ENCODE results near the gene PLPP1. TPM values are rescaled to one million over a fixed set of nuclear protein-coding genes. Genes with fewer than 3 reads are reported as not detected.
A peak's percentile ranks its signal among the peaks of the same experiment; 100 is the strongest.
"Not testable (repeated sequence)": the region's sequence is repeated elsewhere in the genome, so short reads cannot be mapped to it uniquely, and the experiment has no call there.

PLPP1 gene
- total RNA-seq, 1 donor from 2014 or later, result 56.1 TPM

DNA sequence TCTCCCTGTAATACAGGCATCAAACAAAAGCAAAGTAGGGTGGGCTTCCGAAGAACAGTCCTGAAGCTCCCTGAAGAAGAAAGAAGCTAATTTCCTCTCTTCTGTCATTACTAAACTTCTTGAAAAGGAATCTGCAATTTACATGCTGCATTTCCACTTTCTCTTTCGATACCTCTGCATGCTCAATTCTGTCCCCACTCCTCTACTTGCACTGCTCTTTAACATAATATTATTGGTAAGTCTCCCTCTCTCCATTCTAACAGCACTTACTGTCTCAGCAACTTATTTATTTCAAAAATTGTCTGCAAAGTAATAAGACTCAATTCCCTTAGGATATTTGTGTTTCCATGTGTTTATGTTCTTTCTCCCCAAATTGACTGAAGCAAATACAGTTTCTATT is 3.9 kb upstream of the PLPP1 start:
- no peak for ATAC-seq
- no peak for DNase-seq
- H3K27ac ChIP-seq, result peak overlapping the region; percentile 40
- peaks cover 8% of the 10 kb centered on the region for H3K4me1 ChIP-seq
- H3K9me3 ChIP-seq, result no peaks in the 10 kb centered on the region
- no peaks in the 10 kb centered on the region for H3K36me3 ChIP-seq
- intact Hi-C loops (cut with DNase I), result no loop called here
- no peak overlapping the region for H3K4me3 ChIP-seq
- no peaks in the 10 kb centered on the region for H3K27me3 ChIP-seq
- TF ChIP-seq, protein P1, sequence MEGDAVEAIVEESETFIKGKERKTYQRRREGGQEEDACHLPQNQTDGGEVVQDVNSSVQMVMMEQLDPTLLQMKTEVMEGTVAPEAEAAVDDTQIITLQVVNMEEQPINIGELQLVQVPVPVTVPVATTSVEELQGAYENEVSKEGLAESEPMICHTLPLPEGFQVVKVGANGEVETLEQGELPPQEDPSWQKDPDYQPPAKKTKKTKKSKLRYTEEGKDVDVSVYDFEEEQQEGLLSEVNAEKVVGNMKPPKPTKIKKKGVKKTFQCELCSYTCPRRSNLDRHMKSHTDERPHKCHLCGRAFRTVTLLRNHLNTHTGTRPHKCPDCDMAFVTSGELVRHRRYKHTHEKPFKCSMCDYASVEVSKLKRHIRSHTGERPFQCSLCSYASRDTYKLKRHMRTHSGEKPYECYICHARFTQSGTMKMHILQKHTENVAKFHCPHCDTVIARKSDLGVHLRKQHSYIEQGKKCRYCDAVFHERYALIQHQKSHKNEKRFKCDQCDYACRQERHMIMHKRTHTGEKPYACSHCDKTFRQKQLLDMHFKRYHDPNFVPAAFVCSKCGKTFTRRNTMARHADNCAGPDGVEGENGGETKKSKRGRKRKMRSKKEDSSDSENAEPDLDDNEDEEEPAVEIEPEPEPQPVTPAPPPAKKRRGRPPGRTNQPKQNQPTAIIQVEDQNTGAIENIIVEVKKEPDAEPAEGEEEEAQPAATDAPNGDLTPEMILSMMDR (IDR thresholded peaks at IDR 0.05), result no peak

DNA sequence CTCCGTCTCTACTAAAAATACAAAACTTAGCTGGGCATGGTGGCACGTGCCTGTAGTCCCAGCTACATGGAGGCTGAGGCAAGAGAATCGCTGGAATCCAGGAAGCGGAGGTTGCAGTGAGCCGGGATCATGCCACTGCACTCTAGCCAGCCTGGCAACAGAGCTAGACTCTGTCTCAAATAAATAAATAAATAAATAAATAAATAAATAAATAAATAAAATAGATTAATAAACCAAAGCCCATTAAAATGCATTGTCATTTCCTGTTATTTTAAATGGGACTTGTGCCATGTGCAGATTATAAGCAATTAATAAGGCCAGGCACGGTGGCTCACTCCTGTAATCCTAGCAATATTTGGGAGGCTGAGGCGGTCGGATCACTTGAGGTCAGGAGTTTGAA is 2.6 kb upstream of the PLPP1 start:
- intact Hi-C loops (cut with DNase I); H3K4me1 ChIP-seq; H3K4me3 ChIP-seq; H3K27me3 ChIP-seq; H3K36me3 ChIP-seq; H3K9me3 ChIP-seq; DNase-seq; H3K27ac ChIP-seq; ATAC-seq: not testable (repeated sequence)

DNA sequence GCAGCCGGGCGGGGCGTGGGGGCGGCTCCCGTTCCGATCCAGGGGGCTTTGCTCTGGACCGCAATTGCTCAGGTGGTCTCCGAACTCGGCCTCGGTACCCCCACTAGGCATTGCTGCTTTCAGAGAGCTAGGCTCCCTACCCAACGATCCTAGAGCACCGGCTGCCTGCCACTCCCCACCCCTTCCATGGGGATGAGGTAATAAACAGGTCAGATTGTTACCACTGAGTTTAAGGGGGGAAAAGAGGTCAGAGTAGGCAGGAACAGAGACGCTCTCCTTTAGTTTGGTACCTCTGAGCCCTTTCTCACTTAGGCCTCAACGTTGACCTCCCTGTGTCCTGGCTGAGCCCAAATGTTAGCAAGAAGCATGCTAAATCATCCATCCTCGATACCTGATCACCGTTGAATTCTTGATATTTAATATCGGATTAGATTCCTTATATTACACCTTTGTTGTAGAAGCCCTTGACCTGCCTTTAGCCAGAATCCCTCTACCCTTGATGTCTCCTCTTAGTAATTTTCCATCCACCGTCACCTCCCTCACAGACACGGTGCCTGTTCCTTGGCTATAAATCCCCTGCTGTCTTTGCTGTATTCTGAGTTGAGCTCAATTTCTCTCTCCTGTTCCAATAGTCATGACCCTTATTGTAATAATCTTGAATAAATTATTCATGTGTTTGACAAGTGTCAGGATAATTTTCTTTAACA is 588 bp upstream of the PLPP1 start:
- H3K4me3 ChIP-seq, result peak overlapping the region; percentile 80
- H3K27me3 ChIP-seq, result no peaks in the 10 kb centered on the region
- no peaks in the 10 kb centered on the region for H3K9me3 ChIP-seq
- peak overlapping the region; percentile 90 for H3K27ac ChIP-seq
- no peaks in the 10 kb centered on the region for H3K36me3 ChIP-seq
- TF ChIP-seq, protein P1 (IDR thresholded peaks at IDR 0.05), result no peak
- DNase-seq, result no peak
- H3K4me1 ChIP-seq, result peaks cover 8% of the 10 kb centered on the region
- peak; percentile 42 for ATAC-seq
- intact Hi-C loops (cut with DNase I), result no loop called here

DNA sequence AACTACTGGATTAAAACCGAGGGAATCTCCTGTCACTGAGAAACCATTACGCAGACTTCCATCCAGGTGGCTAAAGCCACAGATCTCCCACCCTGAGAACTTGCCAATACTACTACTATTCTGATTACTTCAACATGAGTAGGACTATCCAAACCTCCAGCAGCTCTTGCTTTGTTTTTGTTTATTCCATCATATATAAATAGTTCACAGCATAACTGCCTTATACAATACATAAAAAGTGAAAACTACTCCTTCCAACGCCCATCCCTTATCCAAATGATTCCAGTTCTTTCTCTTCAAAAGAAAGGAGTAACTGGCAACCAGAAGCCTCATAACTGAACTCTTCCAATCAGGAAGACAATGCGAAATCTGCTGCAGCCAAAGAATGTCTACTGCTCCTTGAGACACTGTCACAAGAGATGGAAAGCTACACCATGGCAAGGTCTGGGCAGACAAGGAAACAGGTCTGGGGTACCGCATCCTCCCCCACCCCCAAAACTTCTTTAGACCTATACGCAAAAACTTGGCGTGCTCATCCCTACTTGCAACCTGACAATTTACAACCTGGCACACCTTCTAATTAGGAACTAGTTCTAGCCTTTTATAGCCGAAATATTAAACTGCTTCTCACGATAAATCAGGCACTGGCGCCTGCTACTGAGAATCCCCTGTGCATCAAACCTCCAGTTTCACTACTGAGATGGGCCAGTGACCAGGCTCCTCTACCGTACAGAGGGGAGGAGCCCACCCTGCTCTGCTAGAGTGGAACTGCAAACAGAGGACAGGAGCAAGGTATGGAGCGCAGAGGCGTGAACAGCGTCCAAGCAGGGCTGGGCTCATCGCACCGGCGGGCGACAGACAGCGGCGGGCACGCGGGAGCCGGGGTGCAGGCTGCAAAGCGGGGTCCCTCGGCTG is 986 bp downstream of the PLPP1 start:
- no peak for DNase-seq
- Histone ChIP-seq H3K4me3 (peak overlapping the region; percentile 80), H3K27me3 (no peaks in the 10 kb centered on the region), H3K36me3 (no peaks in the 10 kb centered on the region), H3K4me1 (peaks cover 8% of the 10 kb centered on the region), H3K27ac (peak overlapping the region; percentile 90), H3K9me3 (no peaks in the 10 kb centered on the region)
- TF ChIP-seq, protein P1 (IDR thresholded peaks at IDR 0.05), result no peak
- intact Hi-C loops (cut with DNase I), result no loop called here
- ATAC-seq, result peak; percentile 65

DNA sequence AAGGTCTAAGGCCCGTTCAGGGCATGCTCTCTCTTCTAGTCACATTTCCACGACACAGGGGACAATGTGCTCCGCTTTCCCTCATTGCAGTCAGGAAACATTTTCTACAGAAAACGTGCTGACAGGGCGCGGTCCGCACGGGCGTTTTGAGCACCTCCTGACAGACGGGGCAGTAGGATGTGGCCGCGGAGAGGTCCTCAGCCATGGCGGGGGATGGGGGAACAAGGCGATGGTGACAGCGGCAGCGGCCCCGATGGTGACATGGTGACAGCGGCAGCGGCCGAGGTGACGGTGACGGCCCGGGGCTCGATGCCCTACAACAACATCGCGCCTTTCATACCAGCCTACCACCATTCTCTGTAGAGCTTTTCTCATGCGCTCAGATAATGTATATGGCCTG is 4.1 kb downstream of the PLPP1 start:
- Histone ChIP-seq H3K27ac (no peak overlapping the region), H3K36me3 (no peaks in the 10 kb centered on the region), H3K4me3 (no peak overlapping the region), H3K9me3 (no peaks in the 10 kb centered on the region), H3K27me3 (no peaks in the 10 kb centered on the region), H3K4me1 (peaks cover 5% of the 10 kb centered on the region)
- DNase-seq (no peak), ATAC-seq (no peak)
- TF ChIP-seq, protein P1 (IDR thresholded peaks at IDR 0.05), result no peak
- intact Hi-C loops (cut with DNase I), result no loop called here

DNA sequence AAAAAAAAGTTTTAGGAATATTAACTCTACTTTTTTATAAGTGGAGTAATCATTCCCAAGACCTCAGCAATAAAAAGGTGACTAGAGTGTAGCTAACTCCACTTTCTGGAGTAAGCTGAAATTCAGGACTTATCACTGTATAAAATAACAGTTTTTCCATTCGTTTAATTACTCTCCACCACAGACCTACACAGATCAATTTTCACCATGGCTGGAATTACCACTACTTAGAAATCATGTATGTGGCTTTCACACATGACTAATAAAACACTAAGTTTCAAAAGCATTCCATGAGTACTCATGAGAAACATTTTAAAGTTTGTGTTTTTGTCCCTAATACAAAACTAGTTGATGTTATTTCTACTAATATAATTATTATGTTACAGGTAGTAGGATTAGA is 9.9 kb downstream of the PLPP1 start:
- TF ChIP-seq, protein P1 (IDR thresholded peaks at IDR 0.05), result no peak
- Histone ChIP-seq H3K4me1 (peaks cover 8% of the 10 kb centered on the region), H3K9me3 (no peaks in the 10 kb centered on the region), H3K27me3 (no peaks in the 10 kb centered on the region), H3K4me3 (no peak overlapping the region), H3K27ac (no peak overlapping the region), H3K36me3 (no peaks in the 10 kb centered on the region)
- ATAC-seq (no peak), DNase-seq (no peak)
- intact Hi-C loops (cut with DNase I), result no loop called here

All from upper lobe of right lung (tissue), 1 donor.